Fibroblast of lung (primary cell): ENCODE results near the gene TTC22.

Source experiments
- CTCF ChIP-seq, 2 donors: IDR thresholded peaks in 1 of 2; conservative IDR thresholded peaks in 1 of 2; 1 replicate in 1 of 2; 2 replicates in 1 of 2; pipeline ENCODE4 v1.5.1; 2011 to 2012; ENCODE audit warnings: low read length in 2 of 2, control low read depth in 1 of 2, inconsistent platforms in 1 of 2, low read depth in 1 of 2, mild to moderate bottlenecking in 1 of 2
- EZH2 ChIP-seq: IDR thresholded peaks from 2 replicates; pipeline ENCODE4 v1.5.1; 2012; ENCODE audit warnings: low read length, control low read depth, mild to moderate bottlenecking; ENCODE audit errors: missing control alignments

- TF ChIP-seq EZH2 (no peak), CTCF (conservative IDR thresholded peaks at IDR 0.05 in 1 of 2, IDR thresholded peaks at IDR 0.05 in 1 of 2; ENCODE audit: low read depth in 1 of 2, low read length in 2 of 2) (no peak)
These were observed 19.0 kb downstream of the TTC22 start for GRCh38 chr1:54782156-54782555.
